ENCODE results near the gene PRDX1. TPM values are rescaled to one million over a fixed set of nuclear protein-coding genes. Genes with fewer than 3 reads are reported as not detected.

The PRDX1 gene
- total and polyA plus RNA-seq, 2 of the 13 experiments (the other 11 are each of a cell fraction or from before 2014, with no cell fraction given), result 761 to 1,898 TPM

GRCh38 chr1:45508295-45509151 is 13.2 kb downstream of the PRDX1 start (continued):
- 0 out of 2 replicates have a peak, but pooled peaks have one; percentile 21 for TF ChIP-seq BRF2 (CRISPR knock-in tag; IDR thresholded peaks at IDR 0.05)
- TF ChIP-seq ZNF770 (CRISPR knock-in tag; IDR thresholded peaks at IDR 0.05), result peak; percentile 95
- no peak for TF ChIP-seq EHMT2 (IDR thresholded peaks at IDR 0.05; ENCODE audit: borderline replicate concordance, low read depth, low read length)
- TF ChIP-seq AKAP8 (CRISPR knock-in tag; IDR thresholded peaks at IDR 0.05), result 0 out of 2 replicates have a peak, but pooled peaks have one; percentile 27
- TF ChIP-seq PRDM4 (CRISPR knock-in tag; IDR thresholded peaks at IDR 0.05; ENCODE audit: borderline replicate concordance), result no peak
- peak; percentile 67 for TF ChIP-seq RBFOX2 (IDR thresholded peaks at IDR 0.05; ENCODE audit: low read depth, low read length)
- no peak for TF ChIP-seq KLF9 (CRISPR knock-in tag; IDR thresholded peaks at IDR 0.05; ENCODE audit: low read depth)
- no peak for TF ChIP-seq MYNN (CRISPR knock-in tag; IDR thresholded peaks at IDR 0.05; ENCODE audit: low read depth)
- TF ChIP-seq REPIN1 (CRISPR knock-in tag; IDR thresholded peaks at IDR 0.05; ENCODE audit: borderline replicate concordance, low read depth), result 0 out of 2 replicates have a peak, but pooled peaks have one; percentile 47
- TF ChIP-seq RBM22 (optimal IDR thresholded peaks at IDR 0.05; ENCODE audit: low read length), result peak; percentile 65
- TF ChIP-seq TGIF2 (CRISPR knock-in tag; IDR thresholded peaks at IDR 0.05), result peak; percentile 10; the same call in 1 of the 2 replicates
- TF ChIP-seq CEBPB (IDR thresholded peaks at IDR 0.05; ENCODE audit: borderline replicate concordance, low read depth, low read length), result peak; percentile 33; the same call in 1 of the 2 replicates
- peak; percentile 38; the same call in 1 of the 2 replicates for TF ChIP-seq ZNF777 (CRISPR knock-in tag; IDR thresholded peaks at IDR 0.05)
- TF ChIP-seq CHD2 (IDR thresholded peaks at IDR 0.05; ENCODE audit: low read depth, low read length), result peak; percentile 61; the same call in 1 of the 2 replicates
- TF ChIP-seq POLR2G (IDR thresholded peaks at IDR 0.05; ENCODE audit: low read depth, low read length), result 0 out of 2 replicates have a peak, but pooled peaks have one; percentile 60
- no peak; the same call in 1 of the 2 replicates for TF ChIP-seq BCL6 (CRISPR knock-in tag; IDR thresholded peaks at IDR 0.05)
- no peak for TF ChIP-seq SP140L (CRISPR knock-in tag; IDR thresholded peaks at IDR 0.05; ENCODE audit: borderline replicate concordance)
- TF ChIP-seq ARNT (IDR thresholded peaks at IDR 0.05), result no peak
- peak; percentile 49 for TF ChIP-seq POGK (CRISPR knock-in tag; conservative IDR thresholded peaks at IDR 0.05)
- peak; percentile 16; the same call in 1 of the 2 replicates for TF ChIP-seq BHLHE40 (IDR thresholded peaks at IDR 0.05; ENCODE audit: low read length)
- TF ChIP-seq PHF21A (CRISPR knock-in tag; IDR thresholded peaks at IDR 0.05), result peak; percentile 34; the same call in 1 of the 2 replicates
- TF ChIP-seq RARG (CRISPR knock-in tag; IDR thresholded peaks at IDR 0.05; ENCODE audit: low read depth), result no peak

All from HepG2 (cell line).